NCI-H446 (cell line): Measurements from ENCODE around the gene HAUS7.
"Not testable (repeated sequence)": the region's sequence is repeated elsewhere in the genome, so short reads cannot be mapped to it uniquely, and the experiment has no call there.

Source experiments
- DNase-seq, 2 experiments: peaks; one replicate each; lab custom pipeline; 2025; lab: John Stamatoyannopoulos, UW

HAUS7 gene

DNA sequence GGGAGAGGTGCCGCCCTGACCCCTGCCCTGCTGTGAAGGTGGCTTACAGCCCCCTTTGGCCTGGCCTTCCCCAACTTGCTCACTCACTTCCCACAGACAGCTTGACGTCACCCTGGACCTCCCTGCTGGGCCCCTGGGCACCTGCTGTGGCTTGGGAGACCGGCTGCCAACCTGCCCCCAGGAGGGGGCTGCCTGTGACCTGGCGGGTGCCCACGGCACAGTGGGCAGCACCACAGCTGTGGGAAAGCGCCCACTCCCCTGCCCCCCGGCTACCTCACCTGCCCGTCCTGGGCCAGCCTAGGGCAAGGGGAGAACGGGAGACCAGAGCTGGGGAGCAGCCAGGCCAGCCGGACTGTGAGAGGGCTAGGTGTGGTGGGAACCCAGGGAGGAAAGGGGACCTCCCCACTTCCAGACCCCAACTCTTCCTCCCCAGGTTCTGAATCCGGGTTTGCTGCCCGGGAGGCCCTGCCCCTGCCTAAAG lies 61.5 kb downstream of the HAUS7 start:
- DNase-seq, result no peak

DNA sequence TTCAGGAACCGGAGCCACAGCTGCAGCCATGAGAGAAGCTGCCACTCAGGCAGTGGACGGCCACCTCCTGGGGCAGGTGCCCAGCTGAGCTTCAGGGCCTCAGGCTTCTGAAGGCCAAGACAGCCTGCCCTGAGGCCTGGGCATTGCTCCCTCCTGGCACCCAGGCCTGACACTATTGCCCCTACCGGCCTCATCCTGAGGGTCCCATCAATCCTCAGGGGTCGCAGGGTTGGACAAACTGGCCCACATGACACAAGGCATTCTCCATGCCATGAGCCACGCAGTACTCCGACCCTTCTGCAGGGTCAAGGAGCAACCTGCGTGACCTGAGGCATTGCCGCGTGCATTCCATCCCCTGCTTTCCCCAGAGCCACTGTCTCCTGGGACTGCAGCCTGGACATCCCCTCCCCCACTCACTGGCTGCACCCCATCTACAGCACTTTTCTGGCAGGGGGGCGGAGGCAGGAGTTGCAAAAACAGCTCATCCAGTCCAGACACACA lies 62.1 kb downstream of the HAUS7 start:
- DNase-seq, result no peak

DNA sequence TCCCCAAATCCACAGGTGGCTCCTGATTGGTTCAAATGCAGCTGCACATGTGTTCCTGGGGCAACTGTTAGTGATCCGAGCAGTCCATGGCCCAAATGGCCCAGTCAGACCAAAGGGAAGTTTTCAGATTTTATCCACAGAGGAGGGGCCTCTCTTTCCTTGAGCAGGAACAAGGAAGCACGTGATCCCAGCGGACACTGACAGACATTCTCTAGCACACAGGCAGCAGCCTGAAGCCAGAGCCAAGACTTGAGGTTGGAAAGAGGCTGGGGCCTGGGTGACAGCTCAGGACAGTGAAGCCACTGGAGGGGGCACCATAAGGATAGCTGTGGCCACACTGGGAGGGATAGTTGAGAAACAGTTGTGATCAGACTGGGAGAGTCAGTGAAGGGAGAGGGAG lies 62.6 kb downstream of the HAUS7 start:
- DNase-seq, result no peak

DNA sequence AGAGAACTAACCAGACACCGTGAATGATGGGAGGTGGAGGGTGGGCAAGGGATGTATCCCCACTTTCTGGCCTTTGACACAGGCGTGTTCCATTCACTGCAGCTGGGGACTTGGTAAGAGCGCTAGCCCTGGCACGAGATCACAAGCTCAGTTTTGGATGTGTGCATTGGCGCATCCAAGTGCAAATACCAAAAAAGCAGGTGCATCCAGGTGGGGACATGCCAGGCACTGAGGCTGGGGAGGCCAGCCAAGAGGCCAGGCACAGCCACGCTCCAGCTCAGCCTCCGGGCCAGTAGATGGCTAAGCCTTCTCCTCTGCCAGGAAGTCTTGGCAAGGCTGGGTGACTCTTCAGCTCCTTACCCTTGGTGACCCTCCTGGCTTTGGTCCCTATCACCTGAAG lies 63.5 kb downstream of the HAUS7 start:
- DNase-seq, result no peak

DNA sequence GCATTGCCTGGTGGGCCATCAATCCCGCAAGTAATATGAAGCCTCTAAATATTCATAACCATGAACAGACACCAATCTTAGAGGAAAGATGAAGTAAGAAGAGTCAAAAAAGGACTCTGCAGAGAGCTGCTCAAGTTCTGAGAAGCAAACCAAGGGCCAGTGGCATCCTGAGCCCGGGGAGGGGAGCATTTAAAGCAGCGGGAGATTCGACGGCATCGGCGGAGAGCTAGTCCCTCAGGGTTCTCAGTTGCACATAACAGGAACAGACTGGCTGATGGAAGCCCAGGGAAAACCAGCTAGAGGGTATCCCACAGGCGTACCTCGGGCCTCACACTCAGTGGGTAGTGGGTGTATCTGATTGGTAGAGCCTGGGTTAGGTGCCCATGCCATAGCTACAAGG lies 64.4 kb downstream of the HAUS7 start:
- DNase-seq, result no peak

DNA sequence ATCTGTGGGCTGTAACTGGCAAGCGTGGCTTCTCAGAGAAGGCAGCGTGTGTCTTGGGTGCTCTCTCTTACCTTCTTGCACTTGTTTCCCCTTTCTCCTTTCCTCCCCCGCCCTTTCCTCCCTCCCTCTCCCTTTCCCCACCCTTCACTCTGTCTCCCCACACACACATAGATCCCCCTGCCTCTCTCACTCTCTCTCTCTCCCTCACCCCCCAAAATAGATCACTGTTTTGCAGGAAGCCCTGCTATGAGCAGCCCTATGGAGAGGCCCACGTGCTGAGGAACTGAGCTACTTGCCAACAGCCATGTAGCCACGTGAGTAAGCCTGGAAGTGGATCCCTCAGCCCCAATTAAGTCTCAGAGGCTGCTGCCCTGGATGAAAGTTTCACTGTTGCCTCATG lies 65.0 kb downstream of the HAUS7 start:
- no peak for DNase-seq

DNA sequence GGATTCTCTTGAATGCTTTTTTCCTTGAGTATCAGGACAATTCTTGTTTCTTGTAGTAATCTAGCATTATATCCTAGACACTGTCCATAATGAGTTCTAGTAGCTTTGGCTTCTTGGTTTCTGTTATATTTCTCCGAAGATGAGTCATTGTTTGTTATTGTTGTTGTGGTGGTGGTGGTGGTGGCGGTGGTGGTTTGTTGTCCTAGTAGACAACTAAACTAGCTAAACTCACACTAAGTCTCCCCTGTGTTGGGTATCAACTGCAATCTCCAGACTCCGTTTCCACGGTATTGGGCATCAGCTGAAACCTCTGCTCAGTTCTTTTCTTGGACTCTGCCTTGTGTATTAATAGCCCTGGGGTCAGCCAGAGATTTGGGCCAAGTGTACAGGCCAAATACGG lies 66.0 kb downstream of the HAUS7 start:
- DNase-seq, result not testable (repeated sequence)

DNA sequence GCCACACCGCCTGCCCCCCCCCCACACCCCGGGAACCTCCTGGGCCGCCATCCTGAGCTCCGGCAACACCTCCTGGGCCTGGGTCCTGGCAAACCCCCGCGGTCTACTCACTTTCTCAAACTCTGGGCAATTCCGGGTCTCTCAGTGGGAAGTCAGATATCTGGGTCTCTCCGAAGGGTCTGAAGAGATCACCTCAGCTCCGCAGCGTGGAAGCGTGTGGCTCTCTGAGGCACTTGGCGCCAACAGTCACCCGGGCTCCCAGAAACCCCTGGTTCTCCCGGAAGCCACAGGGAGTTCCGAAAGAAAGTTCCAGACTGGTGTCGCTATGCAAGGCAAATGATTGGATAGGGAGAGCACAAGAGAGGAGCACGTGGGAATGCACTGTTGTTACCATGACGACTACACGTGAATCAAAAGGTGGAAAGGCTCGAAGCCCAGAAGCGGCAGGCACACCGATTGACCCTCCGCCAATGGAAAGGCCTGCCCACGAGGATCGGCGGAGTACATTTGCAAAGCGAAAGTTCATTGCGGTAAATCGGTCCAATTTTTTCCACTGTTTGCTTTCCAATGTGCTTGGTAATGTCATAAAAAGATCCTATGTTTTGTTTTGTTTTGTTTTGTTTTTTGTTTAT lies 69.1 kb downstream of the HAUS7 start, which contains the start of gene PNMA6E:
PNMA6E (minus strand) TSS at position 218 of the 632 bp plus-strand sequence. CDS start 2,501 bp downstream, outside the sequence.
- DNase-seq, result no peak

DNA sequence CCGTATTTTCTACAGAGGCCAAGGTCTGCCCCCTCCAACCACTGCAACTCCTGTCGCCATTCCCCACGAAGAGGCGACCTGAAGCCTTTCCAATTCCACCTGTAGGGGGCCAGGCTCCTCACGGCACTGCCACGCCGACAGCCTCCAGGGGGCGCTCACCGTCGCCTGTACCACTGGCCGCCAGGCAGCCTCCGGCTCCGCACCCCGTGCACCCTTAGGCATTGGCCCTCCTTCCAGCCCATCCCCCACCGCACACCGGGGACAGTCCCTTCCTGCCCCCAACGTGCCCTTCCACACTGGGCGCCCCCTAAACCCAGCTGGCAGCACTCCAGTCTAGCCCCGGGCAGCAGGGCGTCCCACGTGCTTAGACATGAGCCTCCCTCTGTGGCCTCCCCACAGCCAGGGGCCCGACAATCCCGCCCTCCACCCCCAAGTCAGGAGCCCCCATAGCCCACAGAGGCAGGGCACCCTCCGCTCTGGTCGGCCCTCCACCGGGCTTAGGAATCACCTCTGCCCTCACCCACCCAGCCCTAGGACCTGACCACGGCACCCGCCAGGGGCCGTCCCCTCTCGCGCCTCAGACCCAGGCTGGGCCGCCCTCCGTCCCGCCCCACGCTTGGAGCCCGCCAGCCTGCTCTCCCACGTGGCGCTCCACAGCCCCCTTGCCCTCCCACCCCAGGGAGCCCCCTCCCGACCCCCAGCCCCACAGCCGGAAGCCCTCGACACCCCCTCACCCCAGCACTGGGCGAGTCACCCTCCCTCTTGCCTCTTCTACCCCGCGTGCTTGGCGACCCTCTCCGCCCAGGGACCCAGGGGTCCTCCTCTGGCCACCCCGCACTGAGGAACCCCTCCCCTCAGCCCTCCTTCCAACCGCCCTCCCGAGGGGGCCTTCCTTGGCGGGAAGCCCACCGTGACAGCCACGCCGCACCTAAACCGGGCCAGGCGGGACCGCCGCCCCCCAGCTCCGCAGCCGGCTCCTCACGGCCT lies 69.9 kb downstream of the HAUS7 start:
- peak in 1 of 2 experiments; percentile 38 for DNase-seq

DNA sequence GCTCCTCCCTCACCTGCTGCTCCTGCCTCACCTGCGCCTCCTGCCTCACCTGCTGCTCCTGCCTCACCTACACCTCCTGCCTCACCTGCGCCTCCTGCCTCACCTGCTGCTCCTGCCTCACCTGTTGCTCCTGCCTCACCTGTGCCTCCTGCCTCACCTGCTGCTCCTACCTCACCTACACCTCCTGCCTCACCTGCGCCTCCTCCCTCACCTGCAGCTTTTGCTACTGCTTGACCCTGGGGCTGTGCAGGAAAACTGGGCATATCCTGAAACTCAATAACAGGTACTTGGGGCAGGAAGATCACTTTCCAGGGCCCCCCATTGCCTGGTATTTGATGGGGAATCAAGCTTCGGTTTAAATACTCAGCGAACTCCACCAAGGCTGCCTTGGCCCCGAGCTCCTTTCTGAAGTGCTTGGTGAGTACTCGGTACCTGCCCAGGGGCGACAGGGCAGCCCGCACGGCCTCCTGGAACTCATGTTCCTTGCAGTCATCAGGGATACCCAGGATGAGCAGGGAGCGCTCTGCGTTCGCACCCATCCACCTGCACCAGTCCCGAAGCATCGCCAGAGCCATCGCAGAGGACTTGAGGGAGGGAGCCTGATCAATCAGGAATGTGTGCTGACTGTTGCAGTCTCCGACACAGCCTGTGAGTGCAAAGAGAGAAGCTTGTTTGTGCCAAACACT lies 72.0 kb downstream of the HAUS7 start:
- DNase-seq, result no peak
